GM18520 (cell line): ENCODE data around the gene PNPLA2.

ENCODE experiments used
- ATAC-seq: cut with Tn5 transposase; IDR thresholded peaks from one replicate; pipeline ENCODE4 v1.9.1; 2021; ENCODE audit not compliant: unreplicated experiment

PNPLA2 gene, protein sequence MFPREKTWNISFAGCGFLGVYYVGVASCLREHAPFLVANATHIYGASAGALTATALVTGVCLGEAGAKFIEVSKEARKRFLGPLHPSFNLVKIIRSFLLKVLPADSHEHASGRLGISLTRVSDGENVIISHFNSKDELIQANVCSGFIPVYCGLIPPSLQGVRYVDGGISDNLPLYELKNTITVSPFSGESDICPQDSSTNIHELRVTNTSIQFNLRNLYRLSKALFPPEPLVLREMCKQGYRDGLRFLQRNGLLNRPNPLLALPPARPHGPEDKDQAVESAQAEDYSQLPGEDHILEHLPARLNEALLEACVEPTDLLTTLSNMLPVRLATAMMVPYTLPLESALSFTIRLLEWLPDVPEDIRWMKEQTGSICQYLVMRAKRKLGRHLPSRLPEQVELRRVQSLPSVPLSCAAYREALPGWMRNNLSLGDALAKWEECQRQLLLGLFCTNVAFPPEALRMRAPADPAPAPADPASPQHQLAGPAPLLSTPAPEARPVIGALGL

DNA sequence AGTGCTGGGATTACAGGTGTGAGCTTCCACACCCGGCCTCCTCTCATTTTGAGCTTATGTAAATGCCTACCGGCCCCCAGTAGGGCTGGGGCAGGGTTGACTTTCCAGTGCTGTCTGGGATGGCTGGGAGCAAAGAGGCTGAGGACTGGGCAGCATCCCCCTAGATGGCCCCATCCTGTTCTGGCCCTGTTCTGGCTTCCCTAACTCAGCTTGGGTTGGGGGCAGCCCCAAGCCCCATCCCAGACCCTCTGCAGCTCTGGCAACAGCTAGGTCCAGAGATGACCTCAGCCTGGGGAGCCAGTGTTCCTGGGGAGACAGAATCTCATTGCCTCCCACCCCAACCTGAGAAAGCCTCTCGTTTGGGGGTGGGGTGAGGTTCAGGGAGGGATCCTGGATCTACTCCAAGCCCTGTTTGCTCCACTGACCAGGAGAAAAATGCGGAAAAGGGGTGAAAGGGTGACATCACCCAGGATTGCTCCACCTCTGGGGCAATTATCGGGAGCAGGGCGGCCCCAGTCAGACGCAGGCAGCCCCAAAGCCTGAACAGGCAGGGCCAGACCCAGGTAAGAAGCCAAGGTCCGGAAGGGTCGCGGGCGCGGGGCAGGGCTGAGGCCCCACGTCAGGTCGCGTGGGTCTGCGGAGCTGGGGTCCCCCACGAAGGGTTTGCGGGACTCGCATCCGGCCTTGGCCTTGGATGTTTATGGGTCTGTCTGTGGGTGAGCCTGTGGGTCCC is at the start of gene PNPLA2:
Gene PNPLA2 (plus strand): TSS at position 519 of the 733 bp plus-strand sequence. CDS start 805 bp downstream, outside the sequence.
- no peak for ATAC-seq

DNA sequence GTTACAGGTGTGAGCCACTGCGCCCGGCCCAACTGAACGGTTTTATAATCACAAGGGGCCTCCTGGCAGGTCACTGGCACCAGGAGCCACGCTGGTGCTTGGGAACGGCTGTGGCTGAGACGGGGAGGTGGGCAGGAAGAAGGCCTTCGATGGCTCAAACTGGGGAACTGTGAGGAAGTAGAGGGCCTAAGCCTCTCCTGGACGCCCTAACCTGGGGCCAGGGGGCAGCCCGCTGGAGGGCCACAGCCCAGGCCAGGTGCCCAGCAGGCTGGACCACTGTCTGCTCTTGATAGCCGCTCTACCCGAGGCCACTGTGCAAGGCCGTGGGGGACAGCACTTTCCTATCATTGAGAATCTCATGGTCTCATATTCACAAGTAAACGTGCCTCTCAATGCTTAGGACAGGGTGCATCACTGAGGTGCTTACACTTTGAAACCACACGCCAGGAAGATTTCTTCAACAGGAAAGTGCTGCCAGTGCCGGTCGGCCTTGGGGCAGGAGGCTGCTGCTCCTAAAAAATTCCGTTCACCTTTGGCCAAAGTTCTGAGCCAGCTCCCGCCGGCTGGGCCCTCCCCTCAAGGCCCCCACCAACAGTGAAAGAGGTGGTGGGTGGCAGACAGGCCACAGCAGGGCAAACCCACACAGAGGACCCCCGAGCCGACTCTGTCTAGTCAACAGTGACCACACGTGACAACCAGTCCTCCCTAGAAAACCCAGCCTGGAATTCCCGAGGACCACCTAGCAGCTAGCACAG is 48.6 kb upstream of the PNPLA2 start:
- no peak for ATAC-seq

DNA sequence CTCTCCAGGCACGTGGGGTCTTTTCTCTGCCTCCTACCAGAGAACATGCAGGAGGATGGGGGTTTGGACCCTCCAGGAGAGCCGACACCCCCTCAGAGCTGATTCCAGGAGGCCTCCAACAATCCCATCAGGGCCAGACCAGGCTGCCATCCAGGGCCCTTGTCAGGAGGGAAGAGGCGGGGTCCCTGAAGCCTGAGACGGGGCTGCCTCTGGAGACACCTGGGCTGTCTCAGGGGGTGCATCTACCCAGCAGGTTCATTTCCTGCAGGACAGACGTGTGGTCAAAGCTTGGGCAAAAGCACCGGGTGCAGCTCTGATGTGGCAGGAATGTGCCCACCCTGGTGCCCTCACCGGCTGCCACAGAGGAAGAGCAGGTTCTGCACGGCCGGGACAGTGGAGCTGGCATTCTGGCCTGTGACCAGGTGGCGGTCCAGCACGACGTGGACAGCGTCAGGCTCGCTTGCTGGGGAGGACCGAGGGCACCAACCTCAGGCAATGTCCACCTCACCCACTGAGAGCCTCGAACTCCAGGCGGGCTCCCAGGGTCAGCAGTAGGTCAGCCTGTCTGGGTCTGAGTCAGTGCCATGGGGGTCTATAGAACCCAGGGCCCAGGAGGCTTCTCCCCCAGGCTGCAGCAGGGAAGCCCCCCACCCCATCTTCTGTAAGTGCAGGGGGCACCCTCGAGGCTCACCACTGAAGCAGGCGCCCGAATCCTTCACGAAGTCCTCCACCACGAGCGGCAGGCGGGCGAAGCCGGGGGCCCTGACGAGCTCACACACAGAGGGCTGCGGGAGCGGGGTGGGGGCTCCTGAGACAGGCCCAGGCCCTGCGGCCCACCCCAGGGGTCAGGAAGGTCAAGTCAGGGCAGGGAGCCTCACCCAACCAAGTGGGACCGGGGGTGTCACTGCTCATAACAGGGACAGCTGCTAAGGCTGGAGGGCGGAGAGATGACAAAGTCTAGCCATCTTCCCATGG is 47.8 kb upstream of the PNPLA2 start:
- ATAC-seq, result no peak

DNA sequence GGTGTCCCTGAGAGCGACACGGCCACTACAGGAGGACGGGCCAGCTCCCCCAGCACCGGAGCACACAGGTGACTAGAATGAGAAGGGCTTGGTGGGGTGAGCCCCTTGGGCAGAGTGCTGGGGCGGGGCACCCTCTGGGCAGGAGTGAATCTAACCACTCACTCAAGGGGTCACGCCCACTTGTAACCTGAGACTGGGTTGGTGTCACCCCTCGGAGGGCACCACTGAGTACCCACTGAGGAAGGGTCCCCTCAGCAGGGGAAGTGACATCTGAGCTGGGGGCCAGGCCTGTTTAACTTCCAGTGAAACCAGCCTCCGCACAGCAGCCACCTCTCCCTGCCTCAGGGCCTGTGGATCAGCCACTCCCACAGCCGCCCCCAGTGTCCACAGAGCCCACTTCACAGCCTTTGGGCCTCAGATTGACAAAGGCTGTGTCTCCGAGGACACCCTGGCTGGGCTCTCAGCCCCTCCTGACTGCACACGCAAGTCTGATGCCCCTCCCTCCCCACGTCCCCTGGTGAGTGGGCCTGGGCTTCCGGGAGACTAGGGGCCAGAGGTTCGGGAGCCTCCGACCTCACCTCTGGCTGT is 47.0 kb upstream of the PNPLA2 start:
- no peak for ATAC-seq

DNA sequence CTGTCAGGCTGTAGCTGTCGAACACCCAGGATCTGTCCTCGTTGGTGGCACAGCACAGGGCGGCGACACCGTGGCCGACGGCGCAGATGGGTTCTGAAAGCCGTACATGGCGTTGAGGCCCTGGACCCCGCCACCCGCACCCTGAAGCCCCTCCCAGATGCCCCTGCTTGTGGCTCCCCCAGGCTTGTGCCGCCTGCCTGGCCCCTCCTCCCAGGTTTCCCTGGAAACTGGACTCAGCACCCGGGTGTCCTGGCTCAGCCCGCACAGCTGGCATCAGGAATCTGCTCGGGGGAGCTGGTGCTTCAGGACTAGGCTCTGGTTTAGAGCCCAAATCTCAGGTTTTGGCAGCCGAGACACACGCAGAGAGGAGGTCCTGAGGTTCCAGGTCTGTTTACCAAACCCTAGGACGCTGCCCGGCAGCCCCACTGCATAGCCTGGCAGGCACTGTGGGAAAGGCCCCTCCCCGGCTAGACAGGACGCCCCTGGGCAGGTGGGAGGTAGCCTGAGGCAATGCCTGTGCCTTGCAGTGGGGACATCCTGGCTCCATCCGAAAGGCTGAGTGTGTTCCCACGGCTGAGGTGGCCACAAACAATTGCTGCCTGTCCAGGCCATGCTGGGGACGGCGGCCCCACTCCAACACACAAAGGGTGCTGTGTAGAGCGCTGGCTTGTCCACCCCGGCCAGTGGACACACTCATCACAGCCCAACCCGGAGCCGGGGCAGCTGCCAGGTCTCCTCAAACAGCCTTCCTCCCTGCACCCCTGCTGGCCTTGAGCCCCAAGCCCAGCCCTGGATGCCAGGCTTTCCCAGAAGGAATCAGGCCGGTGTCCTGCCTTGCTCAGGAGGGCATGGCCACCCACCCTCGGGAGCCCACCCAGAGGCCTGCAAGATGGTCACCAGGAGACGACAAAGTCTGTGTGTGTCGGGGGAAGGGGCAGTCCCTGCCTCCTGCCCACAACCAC is 46.0 kb upstream of the PNPLA2 start:
- ATAC-seq, result no peak

DNA sequence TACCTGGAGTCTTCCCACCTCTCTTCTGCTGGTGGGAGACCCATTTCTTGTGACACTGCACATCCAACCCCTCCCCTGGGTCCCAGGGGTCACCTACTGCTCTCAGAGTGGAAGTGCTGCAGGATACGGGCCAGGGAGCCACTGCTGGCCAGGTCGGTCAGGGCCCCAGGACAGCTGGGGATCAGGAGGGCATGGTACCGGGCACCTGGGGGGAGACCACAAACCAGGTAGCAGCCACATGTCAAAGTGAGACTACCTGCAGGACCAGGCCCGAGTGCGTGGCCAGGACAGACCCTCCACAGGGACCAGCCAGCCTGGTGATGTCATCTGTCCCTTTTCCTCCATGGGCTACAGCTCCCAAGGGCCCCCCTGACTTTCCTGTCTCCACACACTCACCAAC is 45.3 kb upstream of the PNPLA2 start:
- ATAC-seq, result no peak

DNA sequence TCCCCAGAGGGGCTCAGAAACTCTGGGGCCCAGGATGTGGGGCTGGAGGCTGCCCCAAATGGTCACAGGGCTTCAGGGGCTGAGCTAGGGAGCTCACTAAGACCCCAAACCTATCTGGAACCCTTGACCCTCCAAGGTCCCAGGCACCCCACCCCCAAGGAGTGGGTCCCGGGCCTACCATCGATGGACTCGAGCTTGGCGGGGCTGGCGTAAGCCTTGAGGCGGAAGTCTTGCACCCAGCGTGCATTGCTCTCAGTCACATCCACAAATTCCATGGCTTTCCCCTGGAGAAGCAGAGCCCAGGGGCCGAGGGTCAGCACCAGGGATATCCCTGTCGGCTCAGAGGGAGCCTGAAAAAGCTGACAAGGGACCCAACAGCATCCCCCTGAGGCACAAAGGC is 44.9 kb upstream of the PNPLA2 start:
- no peak for ATAC-seq

DNA sequence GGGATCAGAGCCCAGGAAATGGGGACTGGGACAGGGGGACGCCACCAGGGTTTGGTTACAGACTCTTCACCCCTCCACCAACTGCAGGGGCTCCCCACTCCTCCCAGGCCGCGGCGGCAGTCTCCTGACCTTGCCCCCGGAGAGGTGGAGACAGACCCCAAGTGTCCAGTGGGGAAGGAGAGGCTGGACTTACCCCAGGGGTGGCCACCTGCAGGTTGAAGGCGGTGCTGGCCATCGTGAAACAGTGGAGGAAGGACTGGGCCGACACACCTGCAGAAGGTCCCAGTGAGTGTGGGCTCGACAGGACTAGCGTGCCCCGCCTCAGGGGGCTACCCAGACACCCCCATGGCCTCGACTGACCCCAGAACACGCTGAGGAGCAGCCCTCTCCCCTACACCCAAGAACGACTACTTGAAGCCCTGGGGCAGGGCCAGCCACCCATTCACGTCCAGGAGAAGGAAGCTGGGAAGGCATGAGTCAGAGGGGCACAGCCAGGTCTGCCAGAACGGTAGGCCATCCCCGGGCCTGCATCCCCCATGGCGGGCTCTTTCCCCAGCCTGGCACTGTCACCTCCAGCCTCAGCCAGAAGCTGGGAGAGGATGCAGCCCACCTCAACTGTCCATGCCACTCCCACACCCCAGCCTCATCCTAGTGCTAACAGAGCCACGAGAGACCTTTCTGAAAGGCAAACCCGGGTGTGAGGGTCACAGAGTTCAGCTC is 43.7 kb upstream of the PNPLA2 start:
- no peak for ATAC-seq

DNA sequence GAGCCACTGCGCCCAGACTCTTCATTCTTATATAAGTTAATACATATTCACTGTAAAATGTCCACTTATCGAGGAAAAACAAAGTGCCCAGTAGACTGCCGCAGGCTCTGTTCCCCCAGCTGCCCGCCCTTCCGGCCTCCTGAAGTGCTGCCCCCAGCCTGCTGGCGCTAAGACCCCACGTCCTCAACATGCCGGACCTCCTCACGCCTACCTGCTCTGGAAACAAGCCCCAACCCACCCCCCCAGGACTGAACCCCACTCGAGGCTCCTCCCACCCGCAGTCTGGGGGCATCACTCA is 42.5 kb upstream of the PNPLA2 start:
- no peak for ATAC-seq

DNA sequence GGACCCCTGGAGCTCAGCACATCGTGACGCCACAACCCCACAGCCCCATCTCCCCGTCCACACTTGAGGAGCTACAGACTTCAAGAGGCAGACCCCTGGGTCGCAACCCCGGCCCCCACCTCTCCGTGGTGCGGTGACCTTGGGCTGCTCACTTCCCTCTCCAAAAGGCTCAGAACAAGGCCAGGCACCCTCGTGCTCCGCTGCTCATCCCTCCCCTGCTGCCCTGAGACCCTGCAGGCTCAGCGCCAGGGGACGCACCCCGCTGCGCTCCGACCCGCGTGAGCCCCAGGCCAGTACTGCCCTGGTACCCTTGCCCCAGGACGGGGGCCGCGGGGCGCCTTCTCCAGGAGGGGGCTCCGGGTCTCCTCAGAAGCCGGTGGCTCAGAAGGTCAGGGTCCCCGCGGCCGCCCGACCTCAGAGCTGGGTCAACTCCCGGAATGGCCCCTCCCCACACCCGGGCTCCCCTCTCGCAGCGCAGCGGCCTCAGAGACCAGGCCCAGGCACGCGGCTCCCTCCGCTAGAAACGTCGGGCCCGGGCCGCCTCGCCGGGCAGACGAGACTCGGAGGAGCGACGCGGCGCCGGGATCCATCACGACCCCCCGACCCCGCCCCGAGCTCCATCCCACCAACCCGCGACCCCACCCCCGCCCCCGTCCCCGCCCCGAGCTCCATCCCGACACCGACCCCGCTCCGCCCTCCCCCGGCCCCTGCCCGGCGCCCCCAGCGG is 42.0 kb upstream of the PNPLA2 start:
- ATAC-seq, result peak; percentile 15

DNA sequence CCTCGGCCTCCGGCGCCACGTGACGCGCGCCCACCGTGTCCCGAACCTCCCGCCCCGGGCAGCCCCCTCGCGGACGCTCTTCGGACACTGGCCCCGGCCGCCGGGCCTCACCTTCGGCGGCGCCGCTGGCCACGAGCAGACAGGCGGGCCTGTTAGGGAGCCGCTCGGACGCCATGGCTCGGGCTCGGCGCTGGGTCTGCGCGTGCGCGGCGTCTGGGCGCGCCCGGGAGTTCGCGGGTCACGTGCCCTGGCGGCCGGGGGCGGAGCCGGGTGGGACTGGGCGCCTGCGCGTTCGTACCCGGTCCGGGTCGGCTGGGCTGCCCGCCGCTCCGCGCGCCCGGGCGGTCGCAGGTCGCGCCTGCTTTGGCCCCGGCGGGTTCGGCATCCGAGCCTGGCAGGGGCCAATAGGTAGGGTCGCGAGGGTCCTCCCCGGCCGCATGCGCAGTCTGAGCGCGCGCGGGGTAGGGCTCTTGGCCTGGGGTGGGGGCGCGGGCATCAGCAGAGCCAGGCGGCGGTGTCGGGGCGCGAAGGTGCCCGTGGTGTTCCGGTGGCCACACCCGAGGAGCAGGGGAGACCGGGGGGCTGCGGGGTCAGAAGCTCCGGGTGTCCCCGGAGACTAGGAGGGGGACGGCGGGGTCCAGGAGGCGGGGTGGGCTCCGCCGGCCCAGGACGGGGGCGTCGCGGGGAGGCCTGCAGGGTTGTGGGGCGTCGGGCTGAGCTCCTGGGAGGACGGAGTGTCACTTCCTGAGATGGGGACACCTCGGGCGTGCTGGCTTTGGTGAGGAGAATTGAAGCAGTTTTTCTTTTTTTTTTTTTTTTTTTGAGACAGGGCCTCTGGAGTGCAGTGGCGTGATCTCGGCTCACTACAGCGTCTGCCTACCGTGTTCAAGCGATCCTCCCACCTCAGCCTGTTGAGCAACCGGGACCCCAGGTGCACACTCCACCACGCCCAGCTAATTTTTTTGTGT is 41.1 kb upstream of the PNPLA2 start, which contains the start of gene GATD1:
Gene GATD1 (minus strand): TSS at position 200 of the 968 bp plus-strand sequence. CDS start 25 bp downstream, at position 175.
- ATAC-seq, result peak; percentile 72

DNA sequence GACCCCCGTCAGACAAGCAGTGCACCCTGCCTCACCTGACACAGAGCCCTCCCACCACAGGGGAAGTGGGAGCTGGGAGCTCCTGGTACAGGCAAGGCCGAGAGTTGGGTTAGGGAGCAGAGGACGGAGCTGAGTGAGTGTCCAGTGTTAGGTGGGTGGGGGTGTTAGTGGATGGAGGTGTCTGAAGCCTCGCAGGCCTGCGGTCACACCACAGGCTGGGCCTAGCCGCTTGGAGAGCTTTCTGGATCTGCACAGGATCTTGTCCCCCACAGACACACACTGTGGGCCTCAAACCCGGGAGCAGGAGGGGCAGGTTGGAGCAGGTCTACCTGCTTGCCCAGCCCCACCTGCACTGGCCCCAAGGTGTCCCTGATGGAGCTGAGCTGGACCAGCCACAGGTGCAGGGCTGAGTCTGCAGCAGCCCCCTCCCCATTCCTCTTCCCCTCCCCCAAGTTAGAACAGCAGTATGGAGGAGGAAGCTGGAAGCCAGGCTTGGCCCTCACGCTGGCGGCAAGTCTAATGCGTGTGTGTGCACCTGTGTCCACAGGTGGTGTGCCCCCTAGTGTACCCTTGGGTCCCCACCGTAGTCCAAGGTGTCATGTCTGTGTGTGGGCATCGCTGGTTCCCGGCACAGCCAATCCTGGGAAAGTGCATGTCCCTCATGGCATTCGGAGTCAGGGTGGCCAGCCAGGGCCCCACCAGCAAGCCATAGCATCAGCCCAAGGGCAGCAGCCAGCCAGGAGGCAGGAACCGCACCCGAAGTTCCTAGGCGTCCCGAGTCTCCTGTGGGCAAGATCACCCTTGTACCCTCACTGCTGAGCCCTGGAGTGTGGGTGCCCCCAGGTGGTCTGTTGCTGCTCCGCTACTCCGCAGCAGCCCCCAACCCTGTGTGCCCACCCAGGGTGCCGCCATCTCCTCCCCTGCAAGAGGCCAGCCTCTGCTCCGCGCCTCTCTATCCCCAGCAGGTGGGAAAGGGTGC is 39.4 kb upstream of the PNPLA2 start:
- no peak for ATAC-seq

DNA sequence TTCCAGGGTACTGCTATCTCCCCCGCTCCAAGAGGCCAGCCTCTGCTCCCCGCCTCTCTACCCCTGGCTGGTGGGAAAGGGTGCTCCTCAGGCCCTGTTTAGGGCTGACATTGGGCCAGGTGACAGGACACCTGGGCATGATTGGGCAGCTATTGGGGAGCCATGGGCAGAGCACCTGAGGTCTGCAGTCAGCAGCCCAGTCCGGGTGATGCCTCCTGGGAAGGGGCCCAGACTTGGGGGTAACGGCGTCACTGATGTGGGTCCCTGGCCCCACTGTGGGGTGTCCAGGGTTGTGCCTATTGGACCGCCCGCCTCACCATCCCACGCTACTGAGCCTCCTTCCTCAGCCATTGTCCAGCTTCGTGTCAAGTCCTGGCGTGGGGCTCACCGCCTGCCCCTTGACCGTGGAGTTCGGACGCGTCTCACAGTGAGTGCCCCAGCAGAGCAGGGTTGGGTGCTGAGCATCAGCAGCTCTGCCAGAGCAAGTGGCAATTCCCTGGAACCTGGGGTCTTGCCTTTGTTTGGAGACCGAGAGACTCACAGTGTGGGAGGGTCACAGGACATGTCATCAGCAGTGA is 38.7 kb upstream of the PNPLA2 start:
- no peak for ATAC-seq

DNA sequence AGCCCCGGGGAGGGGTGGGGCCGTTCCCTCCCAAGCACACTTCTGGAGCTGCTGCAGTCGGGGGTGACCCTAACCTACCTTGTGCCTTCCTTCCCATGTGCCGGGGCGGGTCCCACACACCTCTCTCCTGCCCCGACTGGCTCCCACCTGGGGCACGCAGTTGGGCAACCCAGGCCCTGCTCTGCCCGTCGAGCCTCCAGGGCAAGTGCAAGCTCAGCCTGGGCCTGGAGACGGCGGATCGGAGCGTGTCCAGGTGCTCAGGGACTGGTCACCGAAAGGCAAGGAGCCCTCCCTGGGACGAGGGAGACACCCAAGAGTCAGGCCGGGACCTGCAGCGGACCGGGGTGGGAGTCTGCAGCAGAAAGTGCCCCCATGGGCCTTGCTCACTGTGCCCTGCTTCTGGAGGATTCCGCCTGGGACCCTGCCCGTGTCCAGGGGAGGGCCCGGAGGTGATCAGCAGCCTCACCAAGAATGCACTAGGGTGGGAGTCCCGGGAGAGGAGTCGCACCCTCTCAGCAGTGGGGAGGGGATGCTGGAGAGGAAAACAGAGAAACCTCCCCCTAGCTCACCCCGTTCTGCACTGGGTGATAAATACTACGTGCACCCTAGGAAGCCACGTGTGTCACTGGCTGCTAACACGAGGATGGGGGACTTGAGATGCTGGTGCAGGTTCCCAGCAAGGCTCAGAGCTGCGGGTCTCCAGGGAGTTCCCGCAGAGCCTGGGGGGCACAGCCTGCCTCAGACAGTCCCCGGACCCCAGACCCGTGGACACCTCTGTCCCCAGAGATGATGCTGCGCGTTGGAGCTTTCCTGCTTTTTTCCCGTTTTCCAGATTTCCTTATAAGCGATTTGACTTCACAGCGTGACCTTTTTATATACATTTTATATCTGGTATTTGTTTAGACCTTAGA is 36.2 kb upstream of the PNPLA2 start:
- ATAC-seq, result no peak
